HPDE6-E6E7 (cell line): ENCODE results near the gene OR2L5.

ENCODE experiments used
- DNase-seq: peaks from one replicate; pipeline ENCODE4 v3.0.0; 2011; ENCODE audit warnings: missing footprints; ENCODE audit errors: extremely low spot score

Gene OR2L5

GRCh38 chr1:248013229-248013710 is at the start of gene OR2L5:
Gene OR2L5 (plus strand): TSS chr1:248013660. CDS start chr1:248021948, 8,288 bp downstream.
- DNase-seq, result no peak

- no peak for DNase-seq
Observed at GRCh38 chr1:247964933-247965332, 48.5 kb upstream of the OR2L5 start, which contains the start of gene OR2AK2. Gene OR2AK2 (plus strand): TSS chr1:247965233. CDS start chr1:247965377, 144 bp downstream.

GRCh38 chr1:247966532-247967204 is 46.8 kb upstream of the OR2L5 start:
- DNase-seq, result no peak

- no peak for DNase-seq
Observed at GRCh38 chr1:247992986-247993385, 20.5 kb upstream of the OR2L5 start.

GRCh38 chr1:247998811-247999210 is 14.6 kb upstream of the OR2L5 start:
- DNase-seq, result no peak

- no peak for DNase-seq
Observed at GRCh38 chr1:248000169-248000568, 13.3 kb upstream of the OR2L5 start.

GRCh38 chr1:248007778-248008177 is 5.7 kb upstream of the OR2L5 start:
- DNase-seq, result no peak

GRCh38 chr1:248009681-248010080 is 3.8 kb upstream of the OR2L5 start:
- DNase-seq, result no peak

GRCh38 chr1:248015803-248016202 is 2.3 kb downstream of the OR2L5 start:
- no peak for DNase-seq

GRCh38 chr1:248029770-248030169 is 16.3 kb downstream of the OR2L5 start, which contains the start of gene OR2L2:
Gene OR2L2 (plus strand): TSS chr1:248030070. CDS start chr1:248038268, 8,198 bp downstream.
- DNase-seq, result no peak

- no peak for DNase-seq
Observed at GRCh38 chr1:248045209-248045608, 31.7 kb downstream of the OR2L5 start.

- no peak for DNase-seq
Observed at GRCh38 chr1:248046536-248046935, 33.1 kb downstream of the OR2L5 start, which contains the start of gene OR2L3. Gene OR2L3 (plus strand): TSS chr1:248046836. CDS start chr1:248060682, 13,846 bp downstream.

GRCh38 chr1:248047008-248047407 is 33.5 kb downstream of the OR2L5 start:
- DNase-seq, result no peak

- DNase-seq, result no peak
Observed at GRCh38 chr1:248054671-248055070, 41.2 kb downstream of the OR2L5 start.

- DNase-seq, result no peak
Observed at GRCh38 chr1:248055261-248055660, 41.8 kb downstream of the OR2L5 start.

GRCh38 chr1:248065071-248065470 is 51.6 kb downstream of the OR2L5 start:
- DNase-seq, result no peak

GRCh38 chr1:248065604-248066003 is 52.1 kb downstream of the OR2L5 start:
- no peak for DNase-seq
